ENCODE data around the gene SEC14L5.
"Not testable (repeated sequence)": the region's sequence is repeated elsewhere in the genome, so short reads cannot be mapped to it uniquely, and the experiment has no call there.

SEC14L5 gene

GRCh38 chr16:4954714-4955113 lies 3.4 kb upstream of the SEC14L5 start:
- DNase-seq, result no peak

DNA sequence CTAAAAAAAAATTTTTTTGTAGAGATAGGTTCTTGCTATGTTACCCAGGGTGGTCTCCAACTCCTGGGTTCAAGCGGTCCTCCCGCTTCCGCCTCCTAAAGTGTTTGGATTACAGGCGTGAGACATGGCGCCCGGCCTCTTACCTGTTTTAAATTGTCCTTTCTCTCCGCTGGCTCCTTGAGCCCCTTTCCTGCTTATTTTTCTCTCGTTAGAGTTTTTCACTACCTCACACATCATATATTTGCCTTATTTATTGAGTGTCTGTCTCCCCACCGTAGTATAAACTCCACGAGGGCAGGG lies 760 bp upstream of the SEC14L5 start:
- DNase-seq, result no peak

- DNase-seq, result no peak
Observed at GRCh38 chr16:4958510-4959438, 644 bp downstream of the SEC14L5 start.

DNA sequence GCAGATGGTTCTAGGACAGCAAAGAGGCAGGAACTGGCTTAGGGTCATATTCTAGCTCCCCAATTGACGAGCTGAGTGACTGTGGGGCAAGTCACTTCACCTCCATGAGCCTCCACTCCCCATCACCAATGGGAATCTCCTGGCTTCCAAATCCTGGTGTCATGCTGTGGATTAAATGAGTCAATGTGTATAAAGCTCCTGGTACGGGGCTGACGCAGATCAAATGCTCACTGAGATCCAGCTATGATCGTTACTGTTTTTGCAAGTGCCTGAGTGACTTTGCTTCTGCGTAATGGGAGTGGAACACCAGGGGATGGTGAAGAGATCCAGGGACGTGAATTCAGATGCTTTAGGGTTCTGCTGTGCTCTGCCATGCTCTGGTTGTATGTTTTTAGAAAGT lies 2.4 kb downstream of the SEC14L5 start:
- DNase-seq, result no peak

- DNase-seq, result no peak
Observed at GRCh38 chr16:4962716-4963115, 4.6 kb downstream of the SEC14L5 start.

- not testable (repeated sequence) for DNase-seq
Observed at GRCh38 chr16:4963527-4963926, 5.4 kb downstream of the SEC14L5 start.

- no peak for DNase-seq
Observed at GRCh38 chr16:4966736-4967453, 8.8 kb downstream of the SEC14L5 start.

DNA sequence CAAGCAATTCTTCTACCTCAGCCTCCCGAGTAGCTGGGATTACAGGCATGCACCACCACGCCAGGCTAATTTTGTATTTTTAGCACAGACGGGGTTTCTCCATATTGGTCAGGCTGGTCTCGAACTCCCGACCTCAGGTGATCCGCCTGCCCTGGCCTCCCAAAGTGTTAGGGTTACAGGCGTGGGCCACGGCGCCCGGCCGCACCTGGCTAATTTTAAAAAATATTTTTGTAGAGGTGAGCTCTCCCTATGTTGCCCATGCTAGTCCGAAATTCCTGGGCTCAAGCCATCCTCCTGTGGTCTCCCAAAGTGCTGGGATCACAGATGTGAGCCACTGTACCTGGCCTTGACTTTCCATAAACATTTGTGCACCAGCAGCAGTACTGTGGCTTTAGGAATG lies 10.1 kb downstream of the SEC14L5 start:
- DNase-seq, result not testable (repeated sequence)

DNA sequence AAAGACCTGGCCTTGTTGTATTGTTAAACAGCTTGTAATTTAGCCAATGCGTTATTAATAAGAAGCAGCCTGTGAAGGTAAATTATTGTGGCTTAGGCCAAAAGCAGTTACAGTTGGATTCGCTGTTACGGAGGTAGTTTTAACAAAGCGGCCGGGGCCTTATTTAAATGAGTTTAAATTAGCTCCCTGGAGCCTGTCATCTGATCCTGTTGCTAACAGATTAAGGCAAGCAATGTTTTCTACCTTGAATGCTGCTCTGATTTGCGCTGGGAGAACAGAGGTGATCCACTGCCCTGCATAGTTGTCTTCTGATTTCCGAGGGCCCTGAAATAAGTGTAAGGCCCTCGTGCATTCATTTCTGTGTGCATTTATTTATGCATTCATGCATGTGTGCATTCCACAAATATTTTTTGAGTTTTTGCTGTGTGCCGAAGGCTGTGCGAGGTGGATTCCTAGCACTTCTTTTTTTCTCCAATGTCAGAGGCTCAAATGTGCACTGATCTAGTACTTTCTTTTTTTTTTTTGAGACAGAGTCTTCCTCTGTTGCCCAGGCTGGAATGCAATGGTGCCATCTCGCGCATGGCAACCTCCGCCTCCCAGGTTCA lies 10.9 kb downstream of the SEC14L5 start:
- DNase-seq, result no peak

DNA sequence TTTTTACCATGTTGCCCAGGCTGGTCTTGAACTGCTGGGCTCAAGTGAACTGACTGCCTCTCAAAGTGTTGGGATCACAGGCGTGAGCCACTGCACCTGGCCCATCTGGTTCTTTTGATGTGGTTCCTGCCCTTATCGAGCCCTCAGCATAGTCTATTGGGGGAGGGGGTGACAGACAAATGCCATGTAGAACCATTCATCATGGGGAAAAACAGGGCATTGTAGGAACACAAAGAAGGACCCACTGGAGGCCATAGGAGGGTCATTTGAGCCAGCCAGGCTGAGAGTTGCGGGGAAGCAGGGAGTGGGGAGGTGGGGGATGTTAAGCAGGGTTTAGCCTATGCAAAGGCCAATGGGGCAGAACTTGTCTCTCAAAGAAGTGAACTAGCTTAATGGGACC lies 11.9 kb downstream of the SEC14L5 start:
- no peak for DNase-seq

DNA sequence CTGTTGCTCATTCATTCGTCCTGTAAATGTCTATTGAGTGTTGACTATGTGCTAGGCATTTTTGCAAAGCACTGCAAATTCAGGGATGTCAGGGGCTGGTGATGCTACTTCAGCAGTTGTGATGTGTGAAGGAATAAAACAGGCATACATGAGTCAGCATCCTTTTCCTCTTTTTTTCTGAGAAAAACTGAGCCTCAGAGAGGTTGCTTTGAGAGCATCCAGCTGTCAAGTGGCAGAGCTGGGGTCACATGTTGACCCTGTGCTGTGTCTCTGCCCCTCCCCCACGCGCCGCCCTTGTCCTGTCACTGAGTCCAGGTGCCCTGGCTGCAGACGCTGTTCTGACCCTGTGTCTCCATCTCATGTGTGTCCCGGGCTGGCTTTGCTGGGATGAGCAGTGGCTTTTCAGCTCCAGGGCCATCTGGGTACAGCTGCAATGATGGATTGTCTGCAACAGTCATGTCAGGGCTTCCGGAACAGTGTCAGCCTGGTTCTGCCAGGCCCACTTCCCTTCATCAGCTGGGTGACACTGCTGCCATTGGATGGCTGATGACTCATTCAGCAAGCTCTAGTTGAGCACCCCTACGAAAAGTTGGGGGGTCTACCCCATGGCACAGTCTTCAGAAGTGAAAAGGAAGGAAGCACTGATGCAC lies 14.9 kb downstream of the SEC14L5 start:
- DNase-seq, result no peak

DNA sequence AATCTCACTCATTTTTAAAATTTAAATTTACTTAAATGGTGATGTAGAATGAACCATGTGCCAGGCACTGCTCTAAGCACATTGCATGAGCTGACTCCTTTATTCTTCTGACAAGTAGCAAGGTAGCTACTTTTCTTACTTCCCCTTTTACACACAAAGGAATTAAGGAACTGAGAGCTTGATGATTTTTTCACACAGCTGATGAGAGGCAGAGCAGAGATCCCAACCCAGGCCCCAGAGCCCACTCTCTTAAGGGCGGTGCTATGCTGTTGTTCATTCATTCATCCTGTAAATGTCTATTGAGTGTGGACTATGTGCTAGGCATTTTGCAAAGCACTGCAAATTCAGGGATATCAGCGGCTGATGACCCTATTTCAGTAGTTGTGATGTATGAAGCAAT lies 17.9 kb downstream of the SEC14L5 start:
- DNase-seq, result no peak

DNA sequence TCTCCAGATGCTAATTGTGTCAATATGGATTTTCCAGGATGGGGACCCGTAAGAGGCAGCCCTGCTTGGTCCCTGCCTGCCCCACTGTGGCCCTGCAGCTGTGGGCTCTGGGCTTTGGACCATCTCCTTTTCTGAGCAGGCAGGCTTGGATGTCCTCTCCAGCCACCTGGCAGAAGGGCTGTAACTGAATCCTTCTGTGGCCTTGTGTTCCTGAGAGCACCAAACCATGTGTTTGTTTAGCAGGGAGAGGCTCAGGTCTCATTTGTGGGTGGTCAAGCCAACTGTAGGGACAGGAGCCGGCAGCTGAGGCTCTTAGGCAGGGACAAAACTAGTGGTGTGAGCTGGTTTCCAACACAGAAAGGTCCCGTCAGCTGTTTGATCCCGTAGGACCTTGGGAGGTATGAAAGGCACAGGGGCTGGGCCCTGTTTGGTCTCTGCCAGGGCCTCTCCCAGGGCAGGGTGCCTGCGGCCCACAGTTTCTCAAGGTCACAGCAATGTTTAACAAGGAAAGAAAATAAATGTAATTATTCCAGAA lies 18.5 kb downstream of the SEC14L5 start:
- DNase-seq, result no peak

DNA sequence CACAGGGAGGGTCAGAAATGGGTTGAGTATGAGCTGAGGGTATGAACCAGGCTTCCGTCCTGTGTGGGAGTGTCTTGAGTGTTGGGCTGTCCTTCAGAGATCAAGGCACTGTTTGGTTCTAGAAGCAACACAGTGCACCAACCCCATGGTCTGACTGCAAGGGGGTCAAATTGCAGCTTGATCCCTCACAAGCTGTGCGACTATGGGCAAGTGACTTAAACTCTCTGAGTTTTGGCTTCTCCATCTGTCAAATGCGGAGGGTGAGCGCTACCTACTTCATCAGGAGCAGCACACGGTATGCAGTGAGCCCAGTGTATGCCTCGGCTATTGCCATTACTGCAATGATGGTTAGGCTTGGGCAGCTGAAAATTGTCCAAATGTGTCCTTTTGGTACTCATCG lies 21.0 kb downstream of the SEC14L5 start:
- no peak for DNase-seq

DNA sequence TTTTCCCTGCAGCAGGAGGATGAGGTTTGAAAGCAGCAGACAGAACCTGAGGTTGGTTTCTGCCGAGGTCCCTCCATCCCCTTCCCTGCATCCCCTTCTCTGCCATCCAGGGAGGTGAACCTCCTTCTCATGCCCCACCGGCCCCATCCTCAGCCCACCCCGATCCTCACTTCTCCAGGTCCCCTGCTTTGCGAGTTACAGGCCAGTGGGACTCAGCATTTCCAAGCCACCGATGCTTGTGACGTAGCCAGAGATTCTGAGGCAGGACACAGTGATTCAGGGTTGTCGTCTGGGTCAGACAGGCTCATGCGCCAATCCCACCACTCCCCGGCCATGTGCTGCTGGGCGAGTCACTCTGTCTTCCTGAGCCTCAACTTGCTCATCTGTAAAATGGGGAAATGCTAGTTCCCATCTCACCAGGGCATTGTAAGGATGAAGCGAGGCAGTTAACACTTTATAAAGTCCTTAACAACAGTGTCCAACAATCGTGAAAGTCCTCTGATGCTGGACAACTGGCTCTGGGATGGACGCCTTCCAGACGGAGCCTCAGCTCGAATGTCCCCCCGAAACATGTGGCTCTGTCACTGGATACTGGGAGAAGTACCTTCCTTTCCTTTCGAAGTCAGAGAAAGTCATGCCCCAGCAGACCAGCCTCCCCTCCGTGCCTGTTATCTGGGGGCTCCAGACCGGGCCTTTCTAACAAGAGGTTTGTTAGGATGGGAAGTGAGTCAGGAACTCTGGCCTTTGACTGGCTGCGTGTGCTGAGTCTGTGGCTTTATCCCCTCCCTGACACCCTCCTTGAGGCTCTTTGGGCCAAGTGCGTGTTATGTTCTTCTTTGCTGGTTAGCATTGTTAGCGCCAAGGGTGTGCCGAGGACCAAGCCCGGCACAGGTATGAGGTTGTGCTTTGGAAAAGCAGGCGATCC lies 21.9 kb downstream of the SEC14L5 start:
- peak; percentile 52 for DNase-seq

DNA sequence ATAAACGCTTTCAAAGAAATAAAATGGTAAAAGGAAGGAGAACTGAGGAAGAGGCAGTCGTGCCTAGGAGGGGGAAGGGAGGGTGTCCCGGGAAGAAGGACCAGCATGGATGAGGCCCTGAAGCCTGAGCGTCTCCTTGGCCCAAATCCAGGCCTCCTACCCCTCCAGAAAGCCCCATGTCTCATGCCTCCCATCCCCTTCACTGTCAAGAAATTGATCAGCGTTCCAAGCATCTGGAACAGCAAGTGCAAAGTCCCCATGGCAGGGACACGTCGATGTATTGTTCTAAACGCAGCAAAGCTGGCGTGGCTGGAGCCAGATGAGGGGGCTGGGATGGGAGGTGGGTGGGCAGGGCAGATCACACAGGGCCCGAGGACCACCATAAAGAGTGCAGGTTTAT lies 22.6 kb downstream of the SEC14L5 start:
- DNase-seq, result no peak

- no peak for DNase-seq
Observed at GRCh38 chr16:4981473-4981872, 23.3 kb downstream of the SEC14L5 start.

- no peak for DNase-seq
Observed at GRCh38 chr16:4982056-4982867, 24.1 kb downstream of the SEC14L5 start.

GRCh38 chr16:4984174-4984990 lies 26.3 kb downstream of the SEC14L5 start:
- DNase-seq, result no peak

DNA sequence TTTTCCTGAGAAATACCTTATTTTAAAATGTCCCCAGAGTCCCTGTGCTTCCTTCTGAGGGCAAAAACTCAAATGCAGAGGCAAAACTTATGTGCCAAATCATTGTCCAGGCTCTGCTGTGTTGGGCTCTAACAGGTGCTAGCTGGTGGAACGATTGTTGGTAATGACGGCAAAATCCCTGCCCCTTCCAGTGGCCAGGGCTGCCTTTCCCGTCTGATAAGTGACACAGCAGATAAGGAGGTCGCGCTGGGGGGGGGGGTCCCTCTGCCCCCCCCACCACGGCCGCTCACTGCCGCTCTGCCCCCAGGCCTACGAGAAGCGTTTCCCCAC lies 29.1 kb downstream of the SEC14L5 start:
- no peak for DNase-seq
